CD4-positive, alpha-beta T cell treated with Interleukin-4 for 1 hour (primary cell): ENCODE measurements around the gene SPAG9.

Experiments
- DNase-seq, 2 donors: peaks; one replicate each; pipeline ENCODE4 v3.0.0-alpha.2; 2020 to 2022

SPAG9 gene

DNA sequence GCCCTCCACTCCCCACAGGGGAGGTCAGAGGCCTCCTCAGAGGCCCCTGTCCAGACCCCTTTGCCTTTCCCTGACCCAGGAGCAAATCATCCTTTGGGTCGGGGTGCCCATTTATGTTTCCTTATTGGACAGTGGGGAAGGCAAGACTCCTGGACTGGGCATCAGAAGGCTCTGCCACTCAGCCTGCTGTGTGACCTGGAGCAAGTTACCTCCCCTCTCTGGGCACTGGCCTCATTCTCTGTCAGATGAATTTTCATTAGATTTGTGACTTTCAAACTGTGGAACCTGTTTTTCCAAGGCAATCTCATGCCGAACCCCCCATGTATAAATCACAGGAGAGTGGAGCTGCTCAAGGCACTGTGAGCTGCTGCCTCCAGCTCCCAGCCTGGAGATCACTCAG lies 207.5 kb downstream of the SPAG9 start:
- no peak for DNase-seq
